H1 (cell line): ENCODE measurements around the gene NELL1. TPM values are rescaled to one million over a fixed set of nuclear protein-coding genes. Genes with fewer than 3 reads are reported as not detected.

Source experiments
- CTCF ChIA-PET: fragments of 300-600 bp; sonication (Branson Sonifier 250); formaldehyde crosslinking; loops from one replicate; lab custom pipeline; 2021; ENCODE audit not compliant: partially characterized antibody; lab: Charles Lee
- POLR2A ChIA-PET: fragments of 300-600 bp; sonication (Branson Sonifier 250); formaldehyde crosslinking; loops from one replicate; lab custom pipeline; 2021; ENCODE audit warnings: inconsistent platforms; ENCODE audit not compliant: partially characterized antibody; lab: Charles Lee
- DNase-seq, 2 experiments: peaks; one replicate each; pipeline versions ENCODE4 v3.0.0 to v3.0.0-alpha.2; 2010 to 2022; ENCODE audit warnings: low spot score in 2 of 2, low read depth in 1 of 2, mixed read lengths in 1 of 2
- FAIRE-seq: peaks from 2 replicates; lab custom pipeline; 2011; peaks lifted over from hg19 to GRCh38; lab: Jason Lieb, UNC
- H2AFZ ChIP-seq: 2 replicates; pipeline ENCODE4 v1.8.1; 2012; ENCODE audit warnings: low read length, inconsistent platforms
- H2AK5ac ChIP-seq: 2 replicates; pipeline ENCODE4 v1.6.1; 2013; ENCODE audit warnings: low read depth, low read length
- H2BK120ac ChIP-seq: replicated peaks from 2 replicates; pipeline ENCODE3; 2013; ENCODE audit warnings: low read depth, low read length, inconsistent platforms
- H2BK12ac ChIP-seq: 2 replicates; pipeline ENCODE4 v1.6.1; 2013; ENCODE audit warnings: low read depth, low read length
- H2BK15ac ChIP-seq: 2 replicates; pipeline ENCODE4 v1.6.1; 2013; ENCODE audit warnings: low read length
- H2BK20ac ChIP-seq: 2 replicates; pipeline ENCODE4 v1.6.1; 2013; ENCODE audit warnings: low read length
- H2BK5ac ChIP-seq: 2 replicates; pipeline ENCODE4 v1.6.1; 2013; ENCODE audit warnings: low read depth, low read length
- H3K14ac ChIP-seq: 2 replicates; pipeline ENCODE4 v1.6.1; 2013; ENCODE audit warnings: inconsistent platforms; ENCODE audit not compliant: insufficient read length
- H3K18ac ChIP-seq: 2 replicates; pipeline ENCODE4 v1.6.1; 2013; ENCODE audit warnings: low read length; ENCODE audit errors: extremely low read depth
- H3K23ac ChIP-seq: 2 replicates; pipeline ENCODE4 v1.6.1; 2013; ENCODE audit warnings: inconsistent platforms; ENCODE audit not compliant: insufficient read length
- H3K23me2 ChIP-seq: 2 replicates; pipeline ENCODE4 v1.6.1; 2013; ENCODE audit warnings: low read depth, low read length
- H3K27ac ChIP-seq: 2 replicates; pipeline ENCODE4 v1.6.1; 2011; ENCODE audit warnings: low read depth, low read length, inconsistent platforms
- H3K27me3 ChIP-seq, 4 experiments: replicated peaks in 1 of 4; 1 replicate in 1 of 4; 2 replicates in 3 of 4; pipeline versions ENCODE4 v1.6.1 to v1.8.1; 2011 to 2013; ENCODE audit warnings: low read length in 3 of 4, mild to moderate bottlenecking in 3 of 4, inconsistent platforms in 2 of 4, mixed read lengths in 2 of 4, moderate library complexity in 1 of 4; ENCODE audit not compliant: control insufficient read depth in 3 of 4, insufficient read depth in 3 of 4; ENCODE audit errors: extremely low read depth in 1 of 4
- H3K36me3 ChIP-seq, 4 experiments: 2 replicates each; pipeline versions ENCODE4 v1.6.1 to v1.8.1; 2011 to 2013; ENCODE audit warnings: mild to moderate bottlenecking in 4 of 4, low read length in 3 of 4, moderate library complexity in 2 of 4, control low read depth in 1 of 4, inconsistent platforms in 1 of 4; ENCODE audit not compliant: insufficient read depth in 4 of 4, control insufficient read depth in 2 of 4
- H3K4ac ChIP-seq: replicated peaks from 2 replicates; pipeline ENCODE3; 2013; ENCODE audit warnings: low read length, low read depth, mixed read lengths, inconsistent platforms; ENCODE audit not compliant: insufficient read length
- H3K4me1 ChIP-seq, 4 experiments: replicated peaks in 1 of 4; 1 replicate in 1 of 4; 2 replicates in 3 of 4; pipeline versions ENCODE4 v1.6.1 to v1.8.1; 2011 to 2013; ENCODE audit warnings: low read length in 3 of 4, inconsistent platforms in 2 of 4, mixed read lengths in 1 of 4; ENCODE audit not compliant: insufficient read depth in 4 of 4, control insufficient read depth in 3 of 4
- H3K4me2 ChIP-seq, 2 experiments: 2 replicates each; pipeline versions ENCODE4 v1.6.1 to v1.8.1; 2011 to 2013; ENCODE audit warnings: low read depth in 2 of 2, low read length in 2 of 2, control low read depth in 1 of 2, inconsistent platforms in 1 of 2, mild to moderate bottlenecking in 1 of 2; ENCODE audit not compliant: insufficient read depth in 1 of 2
- H3K4me3 ChIP-seq, 4 experiments: fragments of 200-600, 300-600 bp in 1 of 4; sonication (generic), shearing (Covaris generic), sonication (Bioruptor Twin) in 1 of 4; 2 replicates each; pipeline versions ENCODE4 v1.5.1 to v1.8.1; 2011 to 2016; ENCODE audit warnings: low read length in 4 of 4, low read depth in 3 of 4, control low read depth in 2 of 4, inconsistent platforms in 2 of 4, mild to moderate bottlenecking in 2 of 4, mixed read lengths in 1 of 4, moderate library complexity in 1 of 4; ENCODE audit not compliant: insufficient read depth in 2 of 4; ENCODE audit errors: extremely low read depth in 1 of 4
- H3K56ac ChIP-seq: replicated peaks from 2 replicates; pipeline ENCODE3; 2013; ENCODE audit warnings: low read depth, mild to moderate bottlenecking, mixed read lengths, low read length, inconsistent platforms; ENCODE audit not compliant: insufficient read length
- H3K79me1 ChIP-seq: 2 replicates; pipeline ENCODE4 v1.6.1; 2013; ENCODE audit warnings: low read depth, low read length, control low read depth
- H3K79me2 ChIP-seq, 2 experiments: 2 replicates each; pipeline versions ENCODE4 v1.6.1 to v1.8.1; 2012 to 2013; ENCODE audit warnings: low read length in 2 of 2, mild to moderate bottlenecking in 2 of 2, inconsistent platforms in 1 of 2; ENCODE audit not compliant: insufficient read depth in 2 of 2, control insufficient read depth in 1 of 2
- H3K9ac ChIP-seq, 4 experiments: replicated peaks in 1 of 4; 1 replicate in 1 of 4; 2 replicates in 3 of 4; pipeline versions ENCODE4 v1.6.1 to v1.8.1; 2011 to 2013; ENCODE audit warnings: low read depth in 3 of 4, low read length in 3 of 4, control low read depth in 2 of 4, mild to moderate bottlenecking in 2 of 4, moderate library complexity in 2 of 4, inconsistent platforms in 1 of 4; ENCODE audit errors: extremely low read depth in 1 of 4
- H3K9me3 ChIP-seq, 2 experiments: 2 replicates each; pipeline versions ENCODE4 v1.6.1 to v1.8.1; 2012 to 2013; ENCODE audit warnings: mild to moderate bottlenecking in 2 of 2, moderate library complexity in 2 of 2, control low read depth in 1 of 2, inconsistent platforms in 1 of 2, low read depth in 1 of 2, low read length in 1 of 2, mixed read lengths in 1 of 2; ENCODE audit not compliant: insufficient read depth in 2 of 2
- H4K20me1 ChIP-seq, 2 experiments: replicated peaks in 1 of 2; 2 replicates each; pipeline versions ENCODE3 to v1.8.1; 2011 to 2013; ENCODE audit warnings: inconsistent platforms in 2 of 2, low read length in 2 of 2, mild to moderate bottlenecking in 1 of 2; ENCODE audit not compliant: insufficient read depth in 2 of 2, control insufficient read depth in 1 of 2
- H4K5ac ChIP-seq: 2 replicates; pipeline ENCODE4 v1.6.1; 2013; ENCODE audit warnings: low read length, low read depth, mixed read lengths, inconsistent platforms; ENCODE audit not compliant: insufficient read length
- H4K8ac ChIP-seq: 2 replicates; pipeline ENCODE4 v1.8.0; 2013; ENCODE audit warnings: mild to moderate bottlenecking, moderate library complexity, low read length, inconsistent platforms; ENCODE audit not compliant: insufficient read depth; ENCODE audit errors: extremely low read depth
- H4K91ac ChIP-seq: replicated peaks from 2 replicates; pipeline ENCODE3; 2013; ENCODE audit warnings: low read length, mixed read lengths, inconsistent platforms; ENCODE audit not compliant: insufficient read length
- CHD2 ChIP-seq: IDR thresholded peaks from 2 replicates; pipeline ENCODE4 v1.6.1; 2012; ENCODE audit warnings: low read length, improper control_type of control experiment
- KDM4A ChIP-seq: IDR thresholded peaks from one replicate; pipeline ENCODE4 v1.7.1; 2012; ENCODE audit warnings: low read depth, mild to moderate bottlenecking, moderate library complexity, low read length, inconsistent platforms; ENCODE audit not compliant: severe bottlenecking
- POU5F1 ChIP-seq: IDR thresholded peaks from 2 replicates; pipeline ENCODE4 v1.6.1; 2011; ENCODE audit warnings: low read depth, mild to moderate bottlenecking, low read length, moderate library complexity
- TAF7 ChIP-seq: optimal IDR thresholded peaks from 2 replicates; pipeline ENCODE3; 2011; ENCODE audit warnings: low read depth, mild to moderate bottlenecking, inconsistent platforms, low read length, moderate library complexity, borderline replicate concordance
- YY1 ChIP-seq: IDR thresholded peaks from 2 replicates; pipeline ENCODE4 v1.6.1; 2011; ENCODE audit warnings: low read depth, mild to moderate bottlenecking, low read length
- WGBS, 2 experiments: shearing (Covaris generic) in 1 of 2; methylation state at CpG; one replicate each; pipeline versions ENCODE4 v1.1.6 to v1.1.7; 2013 to 2015; ENCODE audit warnings: low lambda C conversion rate in 2 of 2, mixed read lengths in 2 of 2, inconsistent platforms in 1 of 2, low coverage in 1 of 2, missing lambda C conversion rate in 1 of 2; ENCODE audit not compliant: insufficient replicate concordance in 2 of 2, insufficient coverage in 1 of 2, insufficient read length in 1 of 2; ENCODE audit errors: extremely low coverage in 1 of 2, missing lambda C conversion rate in 1 of 2; 5-methylcytosine and 5-hydroxymethylcytosine counted together
- polyA plus RNA-seq, 7 experiments: library from polyadenylated mRNA; depleted of rRNA in 3 of 7; stranded (reverse) in 5 of 7; unstranded in 2 of 7; fragments of >200 nt in 5 of 7; fragments of 200-250 nt in 2 of 7; gene quantifications; 1 replicate in 5 of 7; 2 replicates in 1 of 7; 4 replicates in 1 of 7; pipeline versions ENCODE4 v1.2.1 to v1.2.3, GENCODE V29; 2011 to 2013; ENCODE audit warnings: missing spikeins in 2 of 7, mixed read lengths in 2 of 7
- total RNA-seq: library from RNA; stranded (reverse); fragmentation: NEBNext Ultra II Directional; extraction: Animal tissue kit (Norgen Biotek cat#: 25700); gene quantifications from 2 replicates; pipeline ENCODE4 v1.2.1, GENCODE V29; 2021

The NELL1 gene
- total and polyA plus RNA-seq, 2 of the 8 experiments (the other 6 are each of a cell fraction or from before 2014, with no cell fraction given), result 0.21 TPM; not detected in 1

DNA sequence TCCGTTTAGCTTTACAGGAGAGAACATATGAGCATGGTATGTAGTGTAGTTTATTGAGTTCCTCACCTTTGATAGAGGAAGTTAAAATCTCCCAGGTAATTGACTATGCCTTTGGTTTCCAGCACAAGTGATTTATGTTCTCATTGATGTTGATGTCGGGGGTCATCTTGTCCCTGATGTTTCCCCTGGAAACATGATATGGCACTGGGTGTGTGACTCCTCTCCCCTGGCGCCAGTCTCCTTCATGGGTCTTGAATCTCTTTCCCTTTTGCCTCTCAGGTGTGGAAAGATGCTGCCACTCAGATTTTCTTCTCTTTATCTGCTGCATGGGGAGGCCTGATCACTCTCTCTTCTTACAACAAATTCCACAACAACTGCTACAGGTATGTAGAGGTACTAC, 41.7 kb upstream of the NELL1 start:
- Histone ChIP-seq H3K9ac (no peak overlapping the region), H3K4me3 (no peak overlapping the region), H4K91ac (no peak overlapping the region), H2BK12ac (no peak overlapping the region), H3K9me3 (no peaks in the 10 kb centered on the region; a peak in 1 of 4 replicates), H3K14ac (no peak overlapping the region), H4K8ac (no peak overlapping the region), H4K5ac (no peak overlapping the region), H4K20me1 (no peaks in the 10 kb centered on the region), H3K79me1 (no peaks in the 10 kb centered on the region), H3K27ac (no peak overlapping the region), H2AFZ (no peak overlapping the region), H2AK5ac (no peak overlapping the region), H3K18ac (no peak overlapping the region), H3K4ac (no peak overlapping the region), H3K27me3 (no peaks in the 10 kb centered on the region), H3K23me2 (no peaks in the 10 kb centered on the region), H2BK15ac (no peak overlapping the region), H3K36me3 (no peaks in the 10 kb centered on the region), H2BK120ac (no peak overlapping the region), H3K79me2 (no peaks in the 10 kb centered on the region), H3K23ac (no peak overlapping the region), H3K4me2 (no peak overlapping the region), H3K4me1 (0 out of 7 replicates have a peak, but pooled peaks cover 0 to 4% (median 0%) of the 10 kb centered on the region in 4 experiments), H2BK5ac (no peak overlapping the region), H3K56ac (no peak overlapping the region)
- DNase-seq, result no peak
- 78% methylated on average over 3 of the region's 3 CpGs; no CpG with 5 or more reads in 1 of the 2 experiments for WGBS, 2 experiments
- ChIA-PET POLR2A (no interaction called here), CTCF (interaction anchor here (1.3 to 1.4 kb wide), 3 partner anchors 10 to 21 kb away, joined by 3 to 5 read pairs (median 4); no protein-coding TSS in a partner anchor)
- FAIRE-seq, result no peak
- TF ChIP-seq CHD2, result no peak
- no peak for TF ChIP-seq KDM4A
- TF ChIP-seq TAF7, result no peak
- TF ChIP-seq YY1, result no peak
- TF ChIP-seq POU5F1, result no peak
- TF ChIP-seq, all 59 proteins: peak for 0
- no peak overlapping the region for H2BK20ac ChIP-seq
